Kasumi-1 (cell line): ENCODE data around the gene ARL4D.
"Not testable (repeated sequence)": the region's sequence is repeated elsewhere in the genome, so short reads cannot be mapped to it uniquely, and the experiment has no call there.

Experiments
- DNase-seq, 2 experiments: peaks; one replicate each; lab custom pipeline; 2025; lab: John Stamatoyannopoulos, UW

Gene ARL4D, protein sequence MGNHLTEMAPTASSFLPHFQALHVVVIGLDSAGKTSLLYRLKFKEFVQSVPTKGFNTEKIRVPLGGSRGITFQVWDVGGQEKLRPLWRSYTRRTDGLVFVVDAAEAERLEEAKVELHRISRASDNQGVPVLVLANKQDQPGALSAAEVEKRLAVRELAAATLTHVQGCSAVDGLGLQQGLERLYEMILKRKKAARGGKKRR

DNA sequence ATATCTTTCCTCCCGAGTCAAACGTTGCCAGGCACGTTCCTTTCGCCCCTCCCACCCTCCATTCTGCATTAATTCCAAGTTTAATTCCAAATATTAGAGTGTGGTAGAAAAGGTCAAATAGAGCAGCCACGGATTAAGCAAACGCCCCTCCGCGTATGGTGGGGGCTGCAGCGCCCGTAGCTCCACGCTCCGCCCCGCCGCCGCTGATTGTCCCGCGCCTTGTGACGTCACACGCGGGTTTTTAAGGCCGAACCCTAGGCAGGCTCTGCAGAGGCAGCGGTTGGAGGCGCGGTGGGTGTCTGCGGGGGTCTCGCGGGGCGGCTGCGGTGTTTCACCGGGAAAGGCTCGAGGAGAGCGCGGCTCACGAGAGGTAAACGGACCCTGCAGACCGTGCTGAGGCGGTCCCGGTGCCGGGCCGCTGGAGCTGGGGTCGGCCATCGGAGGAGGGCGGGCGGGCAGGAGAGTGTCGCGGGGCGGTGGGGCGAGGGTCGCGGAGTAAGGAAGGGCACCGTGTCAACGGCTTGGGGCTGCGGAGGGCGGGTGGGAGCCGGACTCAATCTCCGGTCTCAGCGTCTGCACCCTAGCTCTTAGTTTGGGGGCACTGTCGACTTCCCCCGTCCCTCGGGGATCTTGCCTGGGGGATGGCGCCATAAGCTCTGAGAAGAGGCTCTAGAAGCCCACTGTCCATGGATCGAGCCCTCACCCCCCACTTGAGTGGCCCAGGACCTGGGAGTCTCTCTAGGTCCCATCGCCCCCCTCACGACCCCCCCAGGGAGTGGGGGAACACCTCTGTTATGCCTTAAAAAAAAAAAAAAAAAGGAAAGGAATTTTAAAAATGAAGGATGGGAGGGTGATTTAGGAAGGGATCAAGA, at the start of gene ARL4D:
Gene ARL4D (plus strand): TSS at position 270 of the 872 bp plus-strand sequence. CDS start 740 bp downstream, outside the sequence.
- DNase-seq = peak; percentile 12 to 55

DNA sequence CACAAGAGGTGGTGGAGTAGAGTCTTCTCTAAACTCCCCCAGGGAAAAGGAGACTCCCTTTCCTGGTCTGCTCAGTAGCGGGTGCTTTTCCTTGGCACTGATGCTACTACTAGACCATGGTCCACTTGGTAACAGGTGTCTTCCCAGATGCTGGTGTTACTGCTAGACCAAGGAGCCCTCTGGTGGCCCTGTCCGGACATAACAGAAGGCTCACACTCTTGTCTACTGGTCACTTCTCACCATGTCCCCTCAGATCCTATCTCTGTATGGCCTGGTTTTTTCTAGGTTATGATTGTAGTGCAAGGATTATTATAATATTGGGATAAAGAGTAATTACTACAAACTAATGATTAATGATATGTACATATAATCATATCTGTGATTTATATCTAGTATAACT, 49.7 kb upstream of the ARL4D start:
- no peak for DNase-seq

DNA sequence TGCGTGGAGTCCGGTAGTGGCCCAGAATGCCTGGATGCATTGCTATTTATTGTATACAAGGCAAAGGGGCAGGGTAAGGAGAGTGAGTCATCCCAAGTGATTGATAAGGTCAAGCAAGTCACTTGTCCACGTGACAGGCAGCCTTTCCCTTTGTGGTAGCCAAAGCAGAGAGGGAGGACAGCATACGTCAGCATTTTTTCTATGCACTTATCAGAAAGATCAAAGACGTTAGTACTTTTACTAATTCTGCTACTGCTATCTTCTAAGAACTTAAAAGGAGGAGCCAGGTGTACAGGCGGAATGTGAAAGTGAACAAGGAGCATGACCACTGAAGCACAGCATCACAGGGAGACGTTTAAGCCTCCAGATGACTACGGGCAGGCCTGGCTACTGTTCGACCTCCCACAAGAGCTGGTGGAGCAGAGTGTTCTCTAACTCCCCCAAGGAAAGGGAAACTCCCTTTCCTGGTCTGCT, 47.9 kb upstream of the ARL4D start:
- DNase-seq = no peak

DNA sequence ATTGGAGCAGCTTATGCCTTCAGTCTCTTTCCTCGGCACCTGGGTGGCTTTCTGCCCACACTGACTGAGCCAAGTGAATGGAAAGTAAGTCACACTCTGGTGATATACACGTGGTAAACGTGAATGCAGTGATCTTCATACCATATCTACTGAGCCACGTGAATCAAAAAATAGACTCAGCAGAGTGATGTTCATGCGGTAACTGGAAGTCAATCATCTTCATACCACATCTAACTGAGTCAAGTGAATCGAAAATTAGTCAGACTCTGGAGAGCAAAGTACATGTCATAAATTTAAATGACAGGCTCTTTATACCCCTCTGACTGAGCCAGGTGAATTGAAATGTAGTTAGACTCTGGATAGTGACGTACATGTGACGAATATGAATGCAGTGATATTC, 47.1 kb upstream of the ARL4D start:
- no peak for DNase-seq

DNA sequence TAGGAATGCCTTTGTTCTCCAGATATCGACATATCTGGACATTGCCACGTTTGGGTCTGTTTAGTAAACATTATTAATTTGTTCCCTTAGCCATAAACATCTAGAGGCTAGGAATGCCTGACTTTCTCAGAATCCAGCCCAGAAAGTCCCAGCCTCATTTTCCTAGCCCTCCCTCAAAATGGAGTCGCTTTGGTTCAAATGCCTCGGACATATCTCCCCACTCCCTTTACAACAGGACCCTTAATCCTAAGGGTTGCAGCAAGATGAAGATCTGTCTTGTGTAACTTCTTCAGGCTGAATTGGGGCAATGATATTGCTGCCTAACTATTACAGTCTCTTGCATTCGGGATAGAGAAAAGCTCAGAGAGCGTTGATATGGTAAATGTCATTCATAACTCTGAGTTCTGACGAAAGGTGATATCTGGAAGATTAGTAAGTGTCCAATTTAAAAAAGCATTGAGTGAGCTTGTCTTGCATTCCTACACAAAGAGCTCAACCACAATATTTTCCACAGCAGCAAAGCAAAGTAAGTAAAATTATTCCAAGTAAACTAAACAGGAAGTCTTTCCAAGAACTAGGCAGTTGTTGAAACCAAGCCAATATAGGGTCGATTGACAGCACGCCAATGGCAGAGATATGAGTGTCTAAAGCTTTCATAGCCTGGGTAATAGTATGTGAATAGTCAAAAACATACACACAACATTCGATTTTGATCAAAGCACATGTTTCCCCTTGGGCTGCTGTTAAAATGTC, 46.0 kb upstream of the ARL4D start:
- no peak for DNase-seq

DNA sequence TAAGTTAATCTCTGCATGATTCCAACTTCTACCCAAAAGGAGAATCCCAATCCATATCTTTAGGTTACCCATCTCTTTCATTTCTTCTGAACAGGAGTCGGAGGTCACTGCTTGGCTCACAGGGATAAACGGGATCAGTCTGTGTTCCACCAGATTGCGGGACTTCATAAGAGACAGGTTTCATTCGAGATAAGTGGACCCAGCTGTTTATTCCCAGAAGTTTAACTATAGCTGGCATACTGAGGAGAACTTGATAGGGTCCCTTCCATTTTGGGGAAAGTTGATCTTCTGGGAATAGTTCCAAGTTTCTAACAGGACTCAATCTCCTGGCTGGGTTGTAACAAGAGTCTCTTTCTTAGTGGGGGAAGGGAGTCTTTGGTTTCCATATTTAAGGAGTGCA, 45.4 kb upstream of the ARL4D start:
- DNase-seq = no peak

DNA sequence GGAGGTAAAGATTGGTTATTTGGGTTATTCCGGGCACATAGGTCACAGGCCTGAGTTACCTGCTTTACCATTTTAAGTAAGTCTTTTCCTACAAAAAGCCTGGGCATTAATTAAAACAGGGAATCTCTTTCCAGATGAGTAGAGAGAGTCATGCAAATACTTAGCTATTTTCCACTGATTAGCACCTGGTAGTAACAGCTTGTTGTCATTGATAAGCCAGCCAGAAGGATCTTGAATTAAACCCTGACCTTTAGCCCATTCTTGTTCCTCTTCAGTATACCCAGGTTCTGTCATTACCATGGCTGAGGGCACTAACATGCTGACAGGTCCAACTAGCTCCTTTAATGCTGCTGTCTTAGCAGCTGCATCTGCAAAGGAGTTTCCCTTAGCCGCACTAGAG, 44.4 kb upstream of the ARL4D start:
- DNase-seq = no peak

DNA sequence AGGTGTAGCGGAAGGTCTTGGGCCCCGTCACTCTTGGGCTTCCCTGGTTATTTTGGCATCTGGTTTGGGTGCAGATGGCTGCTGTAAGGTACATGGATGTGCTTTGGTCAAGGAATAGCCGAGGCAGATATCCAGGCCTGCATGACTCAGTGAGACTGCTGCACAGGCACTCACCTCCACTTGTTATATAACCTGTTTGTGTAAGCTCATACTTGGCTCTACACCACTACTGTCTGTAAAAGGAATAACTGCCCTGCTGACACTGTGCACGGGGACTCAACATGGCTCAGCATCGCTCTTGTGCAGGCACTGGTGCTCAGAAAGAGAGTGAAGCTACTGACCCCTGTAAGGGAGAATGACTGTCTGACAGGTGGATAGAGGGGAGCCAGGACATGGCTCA, 42.3 kb upstream of the ARL4D start:
- DNase-seq = no peak

DNA sequence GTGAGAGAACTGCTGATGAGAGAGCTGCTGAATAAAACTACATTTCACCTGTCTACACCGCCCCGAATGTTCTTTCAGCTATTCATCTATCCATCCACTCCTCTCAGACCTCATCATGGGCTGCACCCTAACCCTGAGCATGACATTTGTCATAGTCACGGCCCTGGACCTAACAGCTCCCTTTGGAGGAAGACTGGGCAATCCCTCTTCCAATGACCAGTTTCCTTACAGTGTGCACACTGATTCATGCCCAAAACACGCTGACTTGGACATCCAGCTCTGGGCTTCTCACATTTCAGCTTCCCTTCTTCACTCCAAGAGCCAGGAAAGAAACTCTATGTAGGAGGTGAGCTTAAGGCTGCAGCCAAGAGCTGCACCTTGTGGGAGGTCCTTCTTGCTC, 41.8 kb upstream of the ARL4D start:
- no peak for DNase-seq

DNA sequence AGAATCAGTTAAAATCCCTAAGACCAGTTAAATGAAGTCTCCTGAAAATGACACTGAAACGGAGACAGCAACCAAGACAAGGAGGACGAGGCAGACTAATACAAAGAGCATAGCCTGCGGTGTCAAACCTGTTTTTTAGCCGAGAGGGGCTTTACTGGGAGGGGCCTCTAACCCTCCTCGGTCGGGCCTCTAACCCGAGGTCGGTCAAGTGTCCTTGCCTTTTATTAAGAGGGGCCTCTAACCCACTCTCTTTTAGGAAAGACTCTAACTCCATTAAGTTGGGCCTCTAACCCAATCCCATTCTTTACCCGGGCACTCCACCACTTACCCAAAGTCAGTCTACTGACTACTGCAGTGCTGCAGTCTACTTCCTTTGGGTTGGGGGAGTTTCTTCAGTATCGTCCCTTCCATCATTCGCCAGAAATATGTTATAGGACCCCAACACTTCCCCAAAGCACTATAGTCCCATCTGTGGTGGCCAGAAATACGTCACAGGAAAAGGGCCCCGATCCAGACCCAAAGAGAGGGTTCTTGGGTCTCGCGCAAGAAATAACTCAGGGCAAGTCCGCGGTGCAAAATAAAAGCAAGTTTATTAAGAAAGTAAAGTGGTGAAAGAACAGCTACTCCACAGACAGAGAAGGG, 39.2 kb upstream of the ARL4D start:
- DNase-seq = peak in 1 of 2 experiments; percentile 27

DNA sequence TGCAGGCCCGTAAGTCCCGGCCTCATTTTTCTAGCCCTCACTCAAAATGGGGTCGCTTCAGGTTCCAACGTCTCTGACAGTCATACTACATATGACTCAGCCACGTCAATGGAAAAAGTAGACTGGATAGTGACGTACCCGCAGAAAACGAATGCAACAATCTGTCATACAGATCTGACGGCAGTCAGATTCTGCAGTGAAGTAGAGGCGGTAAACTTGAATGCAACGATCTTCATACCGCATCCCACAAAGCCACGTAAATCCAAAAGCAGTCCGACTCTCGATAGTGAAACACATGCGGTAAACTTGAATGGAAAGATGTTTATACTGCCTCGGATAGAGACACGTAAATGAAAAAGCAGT, 38.4 kb upstream of the ARL4D start:
- DNase-seq = peak; percentile 72 to 74

DNA sequence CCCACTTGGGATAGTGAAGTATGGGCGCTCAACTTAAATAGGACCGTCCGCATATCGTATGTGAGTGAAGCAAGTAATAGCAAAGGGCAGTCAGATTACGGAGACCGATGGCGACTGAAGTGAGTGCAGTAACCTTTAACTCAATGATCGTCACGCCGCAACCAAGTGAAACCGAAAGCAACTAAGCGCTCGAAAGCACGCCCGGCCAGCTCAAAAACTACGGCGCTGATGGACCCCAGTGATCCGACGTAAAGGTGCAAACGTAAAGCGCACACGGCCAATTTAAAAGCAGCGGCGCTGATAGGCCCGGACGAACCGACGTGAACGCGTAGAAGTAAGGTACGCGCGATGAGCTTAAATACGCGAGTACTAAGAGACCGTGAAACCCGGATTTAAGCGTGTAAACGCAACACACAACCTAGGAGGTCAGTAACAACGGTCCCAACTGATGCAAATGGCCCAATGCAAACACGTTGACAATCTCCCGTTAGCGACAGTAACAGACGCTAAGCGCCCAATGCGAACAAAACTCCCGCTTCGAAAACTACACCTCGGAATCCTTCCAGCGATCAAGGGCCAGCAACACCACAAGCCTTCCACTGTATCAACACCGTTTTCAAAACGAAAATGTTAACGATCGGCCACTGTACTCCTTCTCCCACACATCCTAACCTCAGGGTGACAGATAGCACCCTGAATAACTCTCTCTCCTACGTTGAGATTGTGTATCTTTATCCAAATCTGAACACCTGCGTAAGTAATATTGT, 37.9 kb upstream of the ARL4D start:
- peak; percentile 98 for DNase-seq

DNA sequence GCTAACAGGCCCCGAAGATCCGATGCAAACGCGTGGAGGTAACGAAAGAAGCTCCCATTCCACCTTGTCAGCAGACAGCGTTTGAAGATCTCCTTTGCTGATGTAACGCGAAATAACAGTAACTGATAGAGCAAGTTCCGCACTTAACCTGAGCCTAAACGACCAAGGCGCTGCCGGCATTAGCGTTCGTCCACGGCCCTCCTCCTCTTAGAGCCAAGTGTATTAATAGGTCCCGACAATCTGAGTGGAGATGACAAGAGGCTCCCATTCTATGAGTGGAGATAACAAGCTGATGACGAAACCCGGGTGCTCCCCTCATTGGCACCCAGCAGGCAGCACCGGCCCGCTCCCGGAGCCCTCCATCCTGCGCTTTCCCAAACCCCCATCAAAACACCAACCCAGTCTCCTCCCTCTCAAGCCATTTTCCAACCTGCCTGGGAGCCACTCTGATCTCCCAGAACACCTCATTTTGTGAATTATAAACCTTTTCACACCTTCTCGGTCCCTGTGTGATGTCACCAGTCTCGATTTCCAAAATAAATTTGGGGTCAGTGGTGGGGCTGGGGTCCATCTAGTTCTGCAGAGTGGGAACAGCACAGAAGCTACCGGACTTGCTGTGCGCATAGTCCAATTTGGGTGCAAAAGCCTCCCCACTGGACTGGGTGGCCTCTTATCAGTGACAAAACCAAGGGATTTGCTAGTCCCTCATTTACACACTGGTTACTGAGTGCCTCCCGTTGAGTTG, 35.4 kb upstream of the ARL4D start:
- no peak for DNase-seq

DNA sequence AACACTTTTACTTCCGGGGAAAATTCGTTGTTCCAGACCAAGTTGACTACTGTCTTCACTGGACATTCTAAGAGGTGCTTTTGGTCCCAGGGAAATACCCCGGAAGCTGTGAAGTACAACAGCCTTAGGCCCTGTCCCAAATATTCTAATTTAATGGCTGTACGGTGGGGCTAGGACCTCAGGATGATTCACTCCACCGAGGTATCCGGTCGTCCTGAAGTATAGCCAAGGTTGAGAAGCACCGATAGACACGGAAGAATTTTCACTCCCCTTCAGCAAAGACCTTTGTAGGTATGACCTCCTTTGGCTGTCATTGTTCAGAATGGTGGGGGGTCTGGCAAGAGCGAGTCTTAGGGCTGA, 34.9 kb upstream of the ARL4D start:
- no peak for DNase-seq

DNA sequence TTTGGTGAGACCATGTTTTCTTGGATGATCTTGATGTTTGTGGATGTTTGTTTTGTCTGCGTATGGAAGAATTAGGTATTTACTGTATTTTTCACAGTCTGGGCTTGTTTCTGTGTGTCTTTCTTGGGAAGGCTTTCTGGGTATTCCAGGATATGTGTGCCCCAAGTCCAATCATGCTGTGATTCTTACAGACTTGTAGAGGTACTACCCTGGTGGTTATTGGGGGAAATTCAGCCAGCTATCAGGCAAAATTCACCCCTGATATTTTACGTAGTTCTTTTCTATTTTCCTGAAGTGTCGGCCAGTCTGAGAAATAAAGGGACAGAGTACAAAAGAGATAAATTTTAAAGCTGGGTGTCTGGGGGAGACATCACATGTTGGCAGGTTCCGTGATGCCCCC, 33.4 kb upstream of the ARL4D start:
- DNase-seq = peak; percentile 12 to 13

DNA sequence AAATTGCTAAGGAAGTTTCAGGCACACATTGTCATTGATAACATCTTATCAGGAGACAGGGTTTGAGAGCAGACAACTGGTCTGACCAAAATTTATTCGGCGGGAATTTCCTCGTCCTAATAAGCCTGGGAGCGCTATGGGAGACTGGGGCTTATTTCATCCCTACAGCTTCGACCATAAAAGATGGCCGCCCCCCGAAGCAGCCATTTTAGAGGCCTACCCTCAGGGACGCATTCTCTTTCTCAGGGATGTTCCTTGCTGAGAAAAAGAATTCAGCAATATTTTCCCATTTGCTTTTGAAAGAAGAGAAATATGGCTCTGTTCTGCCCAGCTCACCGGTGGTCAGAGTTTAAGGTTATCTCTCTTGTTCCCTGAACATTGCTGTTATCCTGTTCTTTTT, 32.9 kb upstream of the ARL4D start:
- not testable (repeated sequence) for DNase-seq

DNA sequence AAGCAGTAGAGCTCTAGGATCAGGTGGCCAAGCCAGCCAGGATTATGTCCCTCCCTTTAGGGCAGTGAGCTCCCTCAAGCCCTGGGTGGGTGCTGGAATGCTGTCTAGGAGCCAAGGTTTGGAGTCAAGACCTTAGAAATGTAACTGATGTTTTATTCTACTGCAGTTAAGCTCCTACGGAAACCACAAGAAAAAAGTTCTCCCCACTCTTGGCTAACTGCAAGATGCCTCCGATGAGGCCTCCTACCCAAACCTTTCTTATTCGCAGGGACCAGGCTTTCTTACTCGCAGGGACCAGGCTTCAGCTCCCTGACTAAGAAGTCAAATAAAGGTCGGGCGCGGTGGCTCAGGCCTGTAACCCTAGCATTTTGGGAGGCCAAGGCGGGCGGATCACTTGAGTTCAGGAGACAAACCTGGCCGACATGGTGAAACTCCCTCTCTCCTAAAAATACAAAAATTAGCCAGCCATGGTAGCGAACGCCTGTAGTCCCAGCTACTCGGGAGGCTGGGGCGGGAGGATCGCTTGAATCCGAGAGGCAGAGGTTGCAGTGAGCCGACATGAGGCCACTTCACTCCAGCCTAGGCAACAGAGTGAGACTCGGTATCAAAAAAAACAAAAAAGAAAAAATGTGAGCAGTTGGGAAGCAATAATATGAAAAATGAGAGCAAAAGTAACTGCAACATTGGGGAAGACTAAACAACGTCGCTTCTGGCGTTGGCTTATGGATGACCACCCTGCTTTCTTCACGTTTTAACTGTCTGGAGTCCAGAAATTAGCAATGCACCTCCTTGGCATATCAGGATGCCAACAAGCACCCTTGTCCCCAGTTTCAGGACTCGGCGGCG, 31.7 kb upstream of the ARL4D start:
- no peak for DNase-seq

DNA sequence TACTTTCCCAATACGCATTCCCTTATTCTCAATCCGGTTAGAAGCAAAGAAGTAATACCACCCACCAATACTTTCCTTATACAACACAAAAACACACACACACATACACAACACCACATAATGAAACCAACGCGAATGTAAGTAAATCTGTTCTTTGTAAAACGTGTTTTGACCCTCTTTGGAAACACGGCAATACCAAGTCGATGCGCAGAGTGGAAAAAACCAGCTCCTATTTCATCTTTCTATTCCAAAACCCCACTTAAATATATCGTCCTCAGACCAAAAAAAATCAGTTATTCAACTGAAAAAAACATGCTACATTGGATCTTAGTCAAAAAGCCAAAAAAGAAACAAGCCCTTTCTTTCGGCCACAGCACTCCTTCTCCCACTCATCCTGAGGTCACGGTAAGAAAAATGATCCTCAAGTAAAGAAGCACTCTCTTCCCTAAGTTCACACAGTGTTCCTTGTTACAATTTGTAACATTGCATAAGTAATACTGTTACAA, 31.0 kb upstream of the ARL4D start:
- peak; percentile 87 to 92 for DNase-seq

DNA sequence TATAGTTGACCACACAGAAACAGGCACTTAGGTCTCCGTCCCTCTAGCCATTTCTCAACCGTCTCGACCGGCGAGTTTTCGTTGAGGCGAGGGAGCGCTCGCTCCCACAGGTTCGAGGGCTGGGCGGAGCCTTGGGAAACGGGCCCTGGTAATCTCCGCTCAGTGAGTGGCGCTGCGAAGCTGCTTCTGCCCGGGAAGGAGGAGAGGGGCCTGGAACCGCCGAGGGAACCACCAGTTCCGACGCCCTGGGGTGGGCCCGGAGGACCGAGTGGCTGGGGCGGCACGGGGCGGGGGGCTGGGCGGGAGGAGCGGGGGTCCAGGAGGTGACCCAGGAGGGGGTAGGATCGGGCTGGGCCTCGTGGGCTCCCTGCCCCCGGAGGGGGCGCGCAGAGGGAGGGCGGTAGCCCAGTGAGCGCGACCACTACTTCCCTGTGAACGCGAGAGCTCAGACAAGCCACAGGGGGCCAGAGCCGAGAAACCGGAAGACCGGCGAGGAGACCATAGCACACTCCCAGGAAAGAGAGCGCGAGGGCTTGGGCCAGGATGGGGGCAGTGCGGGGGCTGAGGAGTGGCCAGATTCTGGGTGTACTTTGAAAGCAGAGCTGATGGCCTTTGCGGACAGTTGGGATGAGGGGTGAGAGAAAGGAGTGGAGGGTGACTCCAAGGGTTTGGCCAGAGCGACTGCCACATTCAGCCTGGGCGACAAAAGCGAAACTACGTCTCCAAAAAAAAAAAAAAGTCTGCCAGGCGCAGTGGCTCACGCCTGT, 29.9 kb upstream of the ARL4D start:
- peak; percentile 88 to 91 for DNase-seq
